SU-DHL-6 (cell line): Measurements from ENCODE around the gene LTBP4.
"Not testable (repeated sequence)": the region's sequence is repeated elsewhere in the genome, so short reads cannot be mapped to it uniquely, and the experiment has no call there.

Experiments used
- CTCF ChIP-seq: fragments of 200-600 bp; sonication (generic); IDR thresholded peaks from one replicate; pipeline ENCODE4 v1.5.1; 2017; ENCODE audit warnings: antibody characterized with exemption, mild to moderate bottlenecking, low read length, moderate library complexity; ENCODE audit not compliant: insufficient read depth, poor library complexity, severe bottlenecking
- EZH2phosphoT487 ChIP-seq: fragments of 200-600 bp; sonication (generic), shearing (Covaris generic); conservative IDR thresholded peaks from 2 replicates; pipeline ENCODE4 v1.6.1; 2018; ENCODE audit warnings: mild to moderate bottlenecking, antibody characterized with exemption, low read length, moderate library complexity, mixed read lengths

GRCh38 chr19:40591724-40592123, 9.4 kb upstream of the LTBP4 start:
- TF ChIP-seq CTCF, EZH2phosphoT487: not testable (repeated sequence)
